Neural cell (in vitro differentiated cells): Measurements from ENCODE around the gene PTN. TPM values are rescaled to one million over a fixed set of nuclear protein-coding genes. Genes with fewer than 3 reads are reported as not detected.
"Not testable (repeated sequence)": the region's sequence is repeated elsewhere in the genome, so short reads cannot be mapped to it uniquely, and the experiment has no call there.

Experiments used
- H2AFZ ChIP-seq: fragments of 200-600, 300-800 bp; sonication (generic), shearing (Covaris generic); 2 replicates; pipeline ENCODE4 v1.6.0; 2014; ENCODE audit warnings: low read depth, mild to moderate bottlenecking, antibody characterized with exemption, low read length, moderate library complexity
- H3F3A ChIP-seq: fragments of 200-600 bp; shearing (Covaris generic); 2 replicates; pipeline ENCODE4 v1.6.1; 2016; ENCODE audit warnings: mild to moderate bottlenecking, moderate library complexity, mixed read lengths, antibody characterized with exemption, low read length; ENCODE audit not compliant: insufficient read depth, poor library complexity, severe bottlenecking
- H3K27ac ChIP-seq: fragments of 200-600, 300-800 bp; sonication (generic), shearing (Covaris generic); 2 replicates; pipeline ENCODE4 v1.5.1; 2014; ENCODE audit warnings: mild to moderate bottlenecking, low read length, moderate library complexity
- H3K27me3 ChIP-seq: fragments of 300-800, 200-600 bp; sonication (generic), shearing (Covaris generic); 2 replicates; pipeline ENCODE4 v1.6.0; 2014; ENCODE audit warnings: mild to moderate bottlenecking, low read depth, low read length, moderate library complexity; ENCODE audit not compliant: insufficient read depth
- H3K36me3 ChIP-seq: fragments of 300-800, 200-600 bp; sonication (generic), shearing (Covaris generic); 2 replicates; pipeline ENCODE4 v1.5.1; 2014; ENCODE audit warnings: mild to moderate bottlenecking, antibody characterized with exemption, low read length, moderate library complexity; ENCODE audit not compliant: insufficient read depth
- H3K4me2 ChIP-seq: fragments of 300-800, 200-600 bp; sonication (generic), shearing (Covaris generic); 2 replicates; pipeline ENCODE4 v1.6.0; 2014; ENCODE audit warnings: mild to moderate bottlenecking, low read length
- H3K4me3 ChIP-seq: fragments of 300-800, 200-600 bp; sonication (generic), shearing (Covaris generic); 2 replicates; pipeline ENCODE4 v1.5.1; 2014; ENCODE audit warnings: mild to moderate bottlenecking, low read length, moderate library complexity
- H3K79me2 ChIP-seq: fragments of 200-600 bp; shearing (Covaris generic); replicated peaks from 2 replicates; pipeline ENCODE4 v1.6.0; 2014; ENCODE audit warnings: mild to moderate bottlenecking, low read length, moderate library complexity; ENCODE audit not compliant: insufficient read depth
- H3K9ac ChIP-seq: fragments of 300-800, 200-600 bp; sonication (generic), shearing (Covaris generic); 2 replicates; pipeline ENCODE4 v1.6.1; 2016; ENCODE audit warnings: mild to moderate bottlenecking, low read length, mixed read lengths
- H3K9me2 ChIP-seq: fragments of 200-600 bp; shearing (Covaris generic); 2 replicates; pipeline ENCODE4 v1.6.1; 2016; ENCODE audit warnings: mild to moderate bottlenecking, low read length, mixed read lengths; ENCODE audit not compliant: insufficient read depth
- H3K9me3 ChIP-seq: fragments of 200-600, 300-800 bp; sonication (generic), shearing (Covaris generic); 2 replicates; pipeline ENCODE4 v1.6.1; 2016; ENCODE audit warnings: mild to moderate bottlenecking, mixed run types, low read length, moderate library complexity, mixed read lengths
- H4K20me1 ChIP-seq: fragments of 200-600 bp; shearing (Covaris generic); 2 replicates; pipeline ENCODE4 v1.6.1; 2016; ENCODE audit warnings: mild to moderate bottlenecking, mixed run types; ENCODE audit not compliant: insufficient read depth
- CTCF ChIP-seq: fragments of 450-650 bp; IDR thresholded peaks from 2 replicates; pipeline ENCODE4 v1.5.1; 2014; ENCODE audit warnings: antibody characterized with exemption, mild to moderate bottlenecking, moderate library complexity; ENCODE audit not compliant: poor library complexity, severe bottlenecking
- EP300 ChIP-seq: fragments of 450-650 bp; conservative IDR thresholded peaks from 2 replicates; pipeline ENCODE4 v1.6.1; 2014; ENCODE audit warnings: antibody characterized with exemption, mild to moderate bottlenecking, moderate library complexity; ENCODE audit not compliant: poor library complexity, severe bottlenecking
- EZH2 ChIP-seq: fragments of 200-600, 300-800 bp; shearing (Covaris generic), sonication (generic); IDR thresholded peaks from 2 replicates; pipeline ENCODE4 v1.6.1; 2014; ENCODE audit warnings: antibody characterized with exemption, low read length, borderline replicate concordance, mild to moderate bottlenecking; ENCODE audit not compliant: insufficient read depth, poor library complexity, severe bottlenecking
- MXI1 ChIP-seq: fragments of 450-650 bp; conservative IDR thresholded peaks from 2 replicates; pipeline ENCODE4 v1.6.1; 2014; ENCODE audit warnings: antibody characterized with exemption, mild to moderate bottlenecking; ENCODE audit not compliant: poor library complexity, severe bottlenecking
- POLR2AphosphoS5 ChIP-seq: IDR thresholded peaks from 2 replicates; pipeline ENCODE4 v1.6.1; 2012
- RAD21 ChIP-seq: fragments of 450-650 bp; conservative IDR thresholded peaks from 2 replicates; pipeline ENCODE4 v1.6.1; 2014; ENCODE audit warnings: antibody characterized with exemption, mild to moderate bottlenecking, moderate library complexity
- SMC3 ChIP-seq: fragments of 450-650 bp; conservative IDR thresholded peaks from 2 replicates; pipeline ENCODE4 v1.6.1; 2014; ENCODE audit warnings: antibody characterized with exemption, mild to moderate bottlenecking, moderate library complexity; ENCODE audit not compliant: poor library complexity
- TAF1 ChIP-seq: IDR thresholded peaks from 2 replicates; pipeline ENCODE4 v1.6.1; 2012; ENCODE audit warnings: low read depth
- polyA plus RNA-seq: library from polyadenylated mRNA; depleted of rRNA; stranded (reverse); fragments of >200 nt; gene quantifications from 2 replicates; pipeline ENCODE4 v1.2.3, GENCODE V29; 2014
- TF ChIP-seq, protein P1 (sequence below): IDR thresholded peaks from 2 replicates; pipeline ENCODE4 v1.6.1; 2012; ENCODE audit warnings: borderline replicate concordance

Gene PTN
- polyA plus RNA-seq, 1 donor from 2014 or later, result 14.1 TPM

DNA sequence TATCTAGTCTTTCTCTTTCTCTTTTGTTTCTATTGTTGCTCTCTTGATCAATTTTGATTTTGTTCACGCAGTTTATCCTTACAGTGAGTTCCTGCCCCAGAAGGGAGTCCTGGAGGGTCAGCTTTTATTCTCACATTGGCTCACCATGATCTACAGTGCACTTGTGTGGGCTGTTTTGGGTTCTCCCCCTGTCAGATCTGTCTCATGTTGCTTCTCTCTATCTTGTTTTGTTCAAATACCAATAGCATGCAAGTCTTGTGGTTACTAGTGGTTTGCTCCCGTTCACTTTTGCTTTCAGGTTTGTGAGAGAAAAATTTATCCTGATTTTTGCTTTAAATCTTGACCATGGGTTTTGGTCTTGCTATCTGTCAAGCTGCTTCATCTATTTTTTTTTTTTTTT is 74.3 kb downstream of the PTN start:
- H3F3A ChIP-seq, result no peaks in the 10 kb centered on the region
- H3K9me2 ChIP-seq, result no peaks in the 10 kb centered on the region
- no peak overlapping the region for H3K9ac ChIP-seq
- H3K4me2 ChIP-seq, result no peak overlapping the region
- no peaks in the 10 kb centered on the region for H4K20me1 ChIP-seq
- H3K4me3 ChIP-seq, result no peak overlapping the region
- H3K36me3 ChIP-seq, result no peaks in the 10 kb centered on the region
- H2AFZ ChIP-seq, result no peak overlapping the region
- TF ChIP-seq EZH2, result no peak
- no peak for TF ChIP-seq EP300
- TF ChIP-seq TAF1, result no peak
- no peak for TF ChIP-seq SMC3
- TF ChIP-seq, protein P1, sequence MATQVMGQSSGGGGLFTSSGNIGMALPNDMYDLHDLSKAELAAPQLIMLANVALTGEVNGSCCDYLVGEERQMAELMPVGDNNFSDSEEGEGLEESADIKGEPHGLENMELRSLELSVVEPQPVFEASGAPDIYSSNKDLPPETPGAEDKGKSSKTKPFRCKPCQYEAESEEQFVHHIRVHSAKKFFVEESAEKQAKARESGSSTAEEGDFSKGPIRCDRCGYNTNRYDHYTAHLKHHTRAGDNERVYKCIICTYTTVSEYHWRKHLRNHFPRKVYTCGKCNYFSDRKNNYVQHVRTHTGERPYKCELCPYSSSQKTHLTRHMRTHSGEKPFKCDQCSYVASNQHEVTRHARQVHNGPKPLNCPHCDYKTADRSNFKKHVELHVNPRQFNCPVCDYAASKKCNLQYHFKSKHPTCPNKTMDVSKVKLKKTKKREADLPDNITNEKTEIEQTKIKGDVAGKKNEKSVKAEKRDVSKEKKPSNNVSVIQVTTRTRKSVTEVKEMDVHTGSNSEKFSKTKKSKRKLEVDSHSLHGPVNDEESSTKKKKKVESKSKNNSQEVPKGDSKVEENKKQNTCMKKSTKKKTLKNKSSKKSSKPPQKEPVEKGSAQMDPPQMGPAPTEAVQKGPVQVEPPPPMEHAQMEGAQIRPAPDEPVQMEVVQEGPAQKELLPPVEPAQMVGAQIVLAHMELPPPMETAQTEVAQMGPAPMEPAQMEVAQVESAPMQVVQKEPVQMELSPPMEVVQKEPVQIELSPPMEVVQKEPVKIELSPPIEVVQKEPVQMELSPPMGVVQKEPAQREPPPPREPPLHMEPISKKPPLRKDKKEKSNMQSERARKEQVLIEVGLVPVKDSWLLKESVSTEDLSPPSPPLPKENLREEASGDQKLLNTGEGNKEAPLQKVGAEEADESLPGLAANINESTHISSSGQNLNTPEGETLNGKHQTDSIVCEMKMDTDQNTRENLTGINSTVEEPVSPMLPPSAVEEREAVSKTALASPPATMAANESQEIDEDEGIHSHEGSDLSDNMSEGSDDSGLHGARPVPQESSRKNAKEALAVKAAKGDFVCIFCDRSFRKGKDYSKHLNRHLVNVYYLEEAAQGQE, result no peak
- TF ChIP-seq MXI1, result no peak
- no peak for TF ChIP-seq CTCF
- TF ChIP-seq RAD21, result no peak
- no peak for TF ChIP-seq POLR2AphosphoS5
- H3K79me2 ChIP-seq, result no peaks in the 10 kb centered on the region
- no peak overlapping the region for H3K27ac ChIP-seq
- no peaks in the 10 kb centered on the region for H3K27me3 ChIP-seq
- H3K9me3 ChIP-seq, result no peaks in the 10 kb centered on the region

DNA sequence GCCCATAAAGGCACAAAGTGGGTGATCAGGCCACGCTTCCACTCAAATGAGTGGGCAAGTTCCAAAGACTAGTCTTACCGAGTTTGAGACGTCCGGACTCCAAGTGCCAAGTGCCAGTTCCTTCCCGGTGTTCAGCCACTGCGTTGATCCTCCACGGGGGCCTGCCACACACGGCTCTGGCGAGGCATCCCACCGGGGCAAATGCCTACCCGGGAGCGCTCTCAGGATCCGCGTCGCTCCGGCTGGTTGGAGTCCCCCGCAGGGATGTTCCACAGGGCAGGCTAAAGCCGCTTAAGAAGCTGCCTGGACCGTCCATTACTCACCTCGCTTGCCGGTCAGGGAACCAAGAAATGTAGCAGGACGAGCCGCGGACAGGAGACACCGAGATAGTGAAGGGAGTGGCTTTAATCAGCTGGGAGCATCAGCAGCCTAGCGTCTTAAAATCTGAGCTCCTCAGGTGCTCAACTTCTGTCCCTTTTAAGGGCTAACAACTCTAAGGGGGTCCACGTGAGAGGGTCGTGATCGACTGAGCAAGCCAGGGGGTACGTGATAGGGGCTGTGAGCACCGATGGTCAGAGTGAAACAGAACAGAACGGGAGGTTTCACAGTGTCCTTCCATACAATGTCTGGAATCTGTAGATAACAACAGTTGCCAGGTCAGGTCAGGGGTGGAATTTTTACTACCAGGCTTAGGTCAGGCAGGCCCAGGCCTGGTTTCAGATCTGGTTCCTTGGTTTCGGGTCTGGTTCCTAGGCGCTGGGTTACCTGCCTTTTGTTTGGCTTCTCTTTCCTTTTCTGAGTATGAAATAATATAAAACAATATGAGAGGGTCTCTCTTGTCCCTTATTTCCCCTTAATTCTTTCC is 75.3 kb downstream of the PTN start:
- H3K4me3 ChIP-seq, H2AFZ ChIP-seq, H3K4me2 ChIP-seq, H3K79me2 ChIP-seq, H3F3A ChIP-seq, H4K20me1 ChIP-seq, H3K36me3 ChIP-seq, H3K9me3 ChIP-seq, H3K27ac ChIP-seq, H3K27me3 ChIP-seq, H3K9me2 ChIP-seq, H3K9ac ChIP-seq: not testable (repeated sequence)
